CD14-positive monocyte (primary cell): ENCODE results near the gene LGR4. TPM values are rescaled to one million over a fixed set of nuclear protein-coding genes. Genes with fewer than 3 reads are reported as not detected.

ENCODE experiments used
- DNase-seq, 3 donors: peaks; one replicate each; pipeline ENCODE4 v3.0.0-alpha.2; 2011 to 2022
- H2AFZ ChIP-seq: 2 replicates; pipeline ENCODE4 v1.6.0; 2012; ENCODE audit warnings: mild to moderate bottlenecking, low read depth, low read length, inconsistent platforms; ENCODE audit not compliant: insufficient read depth, poor library complexity, severe bottlenecking
- H3K27ac ChIP-seq, 2 donors: 1 replicate in 1 of 2; 2 replicates in 1 of 2; pipeline ENCODE4 v1.5.1; 2012 to 2013; ENCODE audit warnings: low read length in 2 of 2, control low read depth in 1 of 2, inconsistent platforms in 1 of 2, low read depth in 1 of 2, mild to moderate bottlenecking in 1 of 2
- H3K27me3 ChIP-seq, 2 donors: one replicate each; pipeline versions ENCODE4 v1.6.0 to v1.6.1; 2011 to 2013; ENCODE audit warnings: low read length in 2 of 2; ENCODE audit not compliant: control insufficient read depth in 2 of 2, insufficient read depth in 2 of 2
- H3K36me3 ChIP-seq, 2 donors: replicated peaks in 1 of 2; 1 replicate in 1 of 2; 2 replicates in 1 of 2; pipeline versions ENCODE4 v1.5.1 to v1.6.1; 2012 to 2013; ENCODE audit warnings: low read length in 2 of 2, control low read depth in 1 of 2, inconsistent platforms in 1 of 2, mild to moderate bottlenecking in 1 of 2; ENCODE audit not compliant: insufficient read depth in 2 of 2, control insufficient read depth in 1 of 2
- H3K4me1 ChIP-seq, 2 donors: 1 replicate in 1 of 2; 2 replicates in 1 of 2; pipeline versions ENCODE4 v1.5.1 to v1.6.1; 2012 to 2013; ENCODE audit warnings: low read length in 2 of 2, control low read depth in 1 of 2, inconsistent platforms in 1 of 2, mild to moderate bottlenecking in 1 of 2, moderate library complexity in 1 of 2; ENCODE audit not compliant: insufficient read depth in 2 of 2, control insufficient read depth in 1 of 2
- H3K4me2 ChIP-seq: replicated peaks from 2 replicates; pipeline ENCODE3; 2012; ENCODE audit warnings: low read length, moderate library complexity, mild to moderate bottlenecking; ENCODE audit not compliant: poor library complexity, severe bottlenecking; ENCODE audit errors: extremely low read depth
- H3K4me3 ChIP-seq, 3 experiments: fragments of 200-600 bp in 1 of 3; sonication (generic) in 1 of 3; replicated peaks in 1 of 3; 1 replicate in 2 of 3; 2 replicates in 1 of 3; pipeline ENCODE4 v1.5.1; 2011 to 2013; ENCODE audit warnings: low read length in 3 of 3, mild to moderate bottlenecking in 3 of 3, control low read depth in 2 of 3, low read depth in 2 of 3, inconsistent platforms in 1 of 3, moderate library complexity in 1 of 3
- H3K79me2 ChIP-seq: 2 replicates; pipeline ENCODE4 v1.6.0; 2012; ENCODE audit warnings: mild to moderate bottlenecking, control low read depth, inconsistent platforms, low read length, moderate library complexity; ENCODE audit not compliant: insufficient read depth
- H3K9ac ChIP-seq: 2 replicates; pipeline ENCODE4 v1.6.0; 2017; ENCODE audit warnings: low read length, mild to moderate bottlenecking; ENCODE audit not compliant: insufficient read depth, poor library complexity, severe bottlenecking
- H3K9me3 ChIP-seq, 2 donors: replicated peaks in 1 of 2; 1 replicate in 1 of 2; 2 replicates in 1 of 2; pipeline versions ENCODE4 v1.5.1 to v1.6.1; 2012 to 2013; ENCODE audit warnings: low read length in 2 of 2, control low read depth in 1 of 2; ENCODE audit not compliant: control insufficient read depth in 1 of 2, insufficient read depth in 1 of 2
- H4K20me1 ChIP-seq: 2 replicates; pipeline ENCODE4 v1.6.0; 2012; ENCODE audit warnings: mild to moderate bottlenecking, low read length, control low read depth, moderate library complexity; ENCODE audit not compliant: insufficient read depth
- H3K27ac Mint-ChIP-seq, 7 donors: one replicate each; pipeline ENCODE4 v1.8.0; 2020; ENCODE audit warnings: mild to moderate bottlenecking in 7 of 7, mixed read lengths in 7 of 7, moderate library complexity in 6 of 7, inconsistent platforms in 2 of 7
- H3K27me3 Mint-ChIP-seq, 3 donors: one replicate each; pipeline ENCODE4 v1.8.0; 2021 to 2022; ENCODE audit warnings: low read depth in 3 of 3, mild to moderate bottlenecking in 3 of 3, mixed read lengths in 3 of 3, moderate library complexity in 3 of 3, inconsistent platforms in 1 of 3
- H3K36me3 Mint-ChIP-seq, 2 donors: one replicate each; pipeline ENCODE4 v1.8.0; 2020; ENCODE audit warnings: mixed read lengths in 2 of 2, inconsistent platforms in 1 of 2, mild to moderate bottlenecking in 1 of 2
- H3K4me1 Mint-ChIP-seq: one replicate; pipeline ENCODE4 v1.8.0; 2020; ENCODE audit warnings: mild to moderate bottlenecking, mixed read lengths
- H3K4me3 Mint-ChIP-seq, 2 donors: one replicate each; pipeline ENCODE4 v1.8.0; 2020; ENCODE audit warnings: mild to moderate bottlenecking in 2 of 2, mixed read lengths in 2 of 2, moderate library complexity in 1 of 2
- H3K9me3 Mint-ChIP-seq, 7 donors: one replicate each; pipeline ENCODE4 v1.8.0; 2020 to 2022; ENCODE audit warnings: mixed read lengths in 7 of 7, mild to moderate bottlenecking in 6 of 7, moderate library complexity in 6 of 7, inconsistent platforms in 2 of 7
- CTCF ChIP-seq: fragments of 200-600 bp; IDR thresholded peaks from one replicate; pipeline ENCODE4 v1.8.0; 2022; ENCODE audit warnings: antibody characterized with exemption, mild to moderate bottlenecking
- WGBS: methylation state at CpG from one replicate; pipeline ENCODE4 v1.1.5; 2013; ENCODE audit warnings: missing lambda C conversion rate; ENCODE audit not compliant: insufficient coverage; 5-methylcytosine and 5-hydroxymethylcytosine counted together
- intact Hi-C, 2 donors: fragments of 100-400 bp; cut with micrococcal nuclease; formaldehyde crosslinking; loops; one replicate each; pipeline versions ENCODE4 v1.15.0 to v1.15.1; 2023
- polyA minus RNA-seq: library from RNA; depleted of rRNA, polyadenylated mRNA; stranded (reverse); fragments of >200 nt; gene quantifications from 2 replicates; pipeline ENCODE4 v1.2.3, GENCODE V29; 2012
- polyA plus RNA-seq, 3 donors: library from polyadenylated mRNA; depleted of rRNA in 1 of 3; unstranded in 2 of 3; stranded (reverse) in 1 of 3; fragments of 300-500 nt in 2 of 3; fragments of >200 nt in 1 of 3; fragmentation: Illumina TruSeq in 2 of 3; gene quantifications; 1 replicate in 2 of 3; 2 replicates in 1 of 3; pipeline ENCODE4 v1.2.3, GENCODE V29; 2012 to 2021
- total RNA-seq, 12 experiments: library from RNA in 1 of 12; stranded (reverse) in 1 of 12; fragments of 120-200 nt in 1 of 12; gene quantifications; one replicate each; pipeline ENCODE4 v1.2.4 and lab custom pipeline; 2013 to 2026; ENCODE audit warnings: mixed read lengths in 6 of 12, inconsistent platforms in 1 of 12

LGR4 gene
- 1.7 TPM for total RNA-seq (2013)
- polyA plus RNA-seq (under 1 TPM; 0.67 to 0.92 (median 0.72) TPM), polyA minus RNA-seq (0.69 and 2.0 TPM in 2 replicates), total RNA-seq (lab: John Stamatoyannopoulos, UW) (2.3 to 11.5 (median 5.7) reads per million in 11 experiments)

GRCh38 chr11:27472398-27473016, at the start of gene LGR4:
TSS of gene LGR4 (minus strand) at chr11:27472790. CDS start at chr11:27472302, 488 bp downstream.
- intact Hi-C loops: loop anchor here in 1 of 2 donors (5.0 kb wide), 1 partner anchor 35 kb away; the partner anchor contains the start of gene LIN7C
- H3K9me3 Mint-ChIP-seq: peaks cover 0 to 6% (median 0%) of the 10 kb centered on the region in 7 donors

GRCh38 chr11:27520226-27520625, 47.6 kb upstream of the LGR4 start:
- Mint-ChIP-seq H3K36me3 (no peaks in the 10 kb centered on the region), H3K4me3 (no peak overlapping the region), H3K27ac (no peak overlapping the region), H3K9me3 (peaks cover 0 to 4% (median 1%) of the 10 kb centered on the region in 7 donors), H3K27me3 (peaks cover 0 to 4% (median 0%) of the 10 kb centered on the region in 3 donors), H3K4me1 (no peaks in the 10 kb centered on the region)
- Histone ChIP-seq H4K20me1 (no peaks in the 10 kb centered on the region), H3K4me3 (no peak overlapping the region), H3K9ac (no peak overlapping the region), H3K4me2 (no peak overlapping the region), H3K4me1 (no peaks in the 10 kb centered on the region), H3K9me3 (no peaks in the 10 kb centered on the region), H3K79me2 (no peaks in the 10 kb centered on the region), H2AFZ (no peak overlapping the region), H3K27ac (no peak overlapping the region), H3K36me3 (no peaks in the 10 kb centered on the region), H3K27me3 (no peaks in the 10 kb centered on the region)
- DNase-seq: no peak
- intact Hi-C loops: no loop called here
- no peak for TF ChIP-seq CTCF
- WGBS: no CpG with 5 or more reads among the region's 3 CpGs

More at GRCh38 chr11:27472398-27473016, at the start of gene LGR4:
- Mint-ChIP-seq H3K36me3 (peaks cover 0 to 4% of the 10 kb centered on the region in 2 donors), H3K4me3 (peak within 1 kb of the TSS; percentile 95 to 98), H3K27me3 (peaks cover 28 to 33% (median 30%) of the 10 kb centered on the region in 3 donors), H3K27ac (peak within 1 kb of the TSS in 6 of 7 donors; percentile 30 to 84 (median 68)), H3K4me1 (peaks cover 46% of the 10 kb centered on the region)
- 0% methylated on average over 49 of the region's 57 CpGs for WGBS
- DNase-seq: peak; percentile 55 to 78 (median 76)
- Histone ChIP-seq H4K20me1 (no peaks in the 10 kb centered on the region), H3K27me3 (peaks cover 7 to 23% of the 10 kb centered on the region in 2 donors), H3K4me2 (peak within 1 kb of the TSS; percentile 90), H3K27ac (peak within 1 kb of the TSS in 1 of 2 donors; percentile 7), H2AFZ (peak within 1 kb of the TSS; percentile 89), H3K9me3 (no peaks in the 10 kb centered on the region), H3K4me3 (peak within 1 kb of the TSS; percentile 46 to 82 (median 51)), H3K79me2 (no peaks in the 10 kb centered on the region), H3K4me1 (peaks cover 32 to 36% of the 10 kb centered on the region in 2 donors), H3K9ac (peak within 1 kb of the TSS; percentile 68), H3K36me3 (no peaks in the 10 kb centered on the region)
- no peak for TF ChIP-seq CTCF
